Upper lobe of right lung (tissue), 1 donor: ENCODE measurements around the gene KCTD15. TPM values are rescaled to one million over a fixed set of nuclear protein-coding genes. Genes with fewer than 3 reads are reported as not detected.

Source experiments
- ATAC-seq: fragments of 200-7000 bp; cut with Tn5 transposase; one replicate; pipeline ENCODE4 v1.9.1; 2020; ENCODE audit warnings: mild to moderate bottlenecking, moderate library complexity
- DNase-seq: peaks from one replicate; pipeline ENCODE4 v3.0.0-alpha.2; 2020
- H3K27ac ChIP-seq: fragments of 200-600 bp; one replicate; pipeline ENCODE4 v1.8.0; 2022
- H3K27me3 ChIP-seq: fragments of 200-600 bp; one replicate; pipeline ENCODE4 v1.8.0; 2022; ENCODE audit warnings: mild to moderate bottlenecking
- H3K36me3 ChIP-seq: fragments of 200-600 bp; one replicate; pipeline ENCODE4 v1.8.0; 2022
- H3K4me1 ChIP-seq: fragments of 200-600 bp; one replicate; pipeline ENCODE4 v1.8.0; 2022
- H3K4me3 ChIP-seq: fragments of 200-600 bp; one replicate; pipeline ENCODE4 v1.8.0; 2022; ENCODE audit warnings: mild to moderate bottlenecking
- H3K9me3 ChIP-seq: fragments of 200-600 bp; one replicate; pipeline ENCODE4 v1.8.0; 2022
- intact Hi-C: fragments of 100-400 bp; cut with DNase I; formaldehyde crosslinking; loops from one replicate; pipeline ENCODE4 v1.11.0; 2022
- total RNA-seq: library from RNA; stranded (reverse); fragmentation: NEBNext Ultra II Directional; extraction: Animal tissue kit (Norgen Biotek cat#: 25700); gene quantifications from one replicate; pipeline ENCODE4 v1.2.1, GENCODE V29; 2021
- TF ChIP-seq, protein P1 (sequence below): fragments of 200-600 bp; IDR thresholded peaks from one replicate; pipeline ENCODE4 v1.8.0; 2022; ENCODE audit warnings: antibody characterized with exemption
- donor health status: DM: no; HTN: yes; CAD: no; lungs with severe emphysema.

KCTD15 gene
- total RNA-seq, 1 donor from 2014 or later, result 48.7 TPM

DNA sequence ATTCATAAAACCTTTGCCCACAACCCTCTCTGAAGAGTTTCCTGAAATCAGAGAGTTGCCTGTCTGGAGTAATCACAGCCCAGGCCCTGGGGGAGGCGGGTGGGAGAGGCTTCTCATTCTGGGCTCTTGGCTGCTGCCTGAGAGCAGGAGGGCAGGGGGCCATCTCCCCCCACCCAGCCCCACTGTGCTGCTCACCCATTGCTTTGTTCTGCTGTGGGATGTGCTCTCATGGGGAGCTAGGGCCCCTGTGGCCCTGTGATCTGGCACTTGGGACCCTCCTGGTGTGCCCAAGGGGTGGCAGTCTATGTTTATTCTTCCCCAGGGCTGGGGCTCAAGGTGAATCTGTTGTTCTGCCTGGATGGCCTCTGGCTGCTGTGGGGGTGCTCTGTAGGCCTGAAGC lies 6.1 kb downstream of the KCTD15 start:
- H3K9me3 ChIP-seq, result no peaks in the 10 kb centered on the region
- H3K4me3 ChIP-seq, result no peak overlapping the region
- intact Hi-C loops, result no loop called here
- ATAC-seq (no peak), DNase-seq (no peak)
- H3K27ac ChIP-seq, result no peak overlapping the region
- no peaks in the 10 kb centered on the region for H3K27me3 ChIP-seq
- peaks cover 28% of the 10 kb centered on the region for H3K36me3 ChIP-seq
- TF ChIP-seq, protein P1, sequence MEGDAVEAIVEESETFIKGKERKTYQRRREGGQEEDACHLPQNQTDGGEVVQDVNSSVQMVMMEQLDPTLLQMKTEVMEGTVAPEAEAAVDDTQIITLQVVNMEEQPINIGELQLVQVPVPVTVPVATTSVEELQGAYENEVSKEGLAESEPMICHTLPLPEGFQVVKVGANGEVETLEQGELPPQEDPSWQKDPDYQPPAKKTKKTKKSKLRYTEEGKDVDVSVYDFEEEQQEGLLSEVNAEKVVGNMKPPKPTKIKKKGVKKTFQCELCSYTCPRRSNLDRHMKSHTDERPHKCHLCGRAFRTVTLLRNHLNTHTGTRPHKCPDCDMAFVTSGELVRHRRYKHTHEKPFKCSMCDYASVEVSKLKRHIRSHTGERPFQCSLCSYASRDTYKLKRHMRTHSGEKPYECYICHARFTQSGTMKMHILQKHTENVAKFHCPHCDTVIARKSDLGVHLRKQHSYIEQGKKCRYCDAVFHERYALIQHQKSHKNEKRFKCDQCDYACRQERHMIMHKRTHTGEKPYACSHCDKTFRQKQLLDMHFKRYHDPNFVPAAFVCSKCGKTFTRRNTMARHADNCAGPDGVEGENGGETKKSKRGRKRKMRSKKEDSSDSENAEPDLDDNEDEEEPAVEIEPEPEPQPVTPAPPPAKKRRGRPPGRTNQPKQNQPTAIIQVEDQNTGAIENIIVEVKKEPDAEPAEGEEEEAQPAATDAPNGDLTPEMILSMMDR, result no peak
- H3K4me1 ChIP-seq, result no peaks in the 10 kb centered on the region

DNA sequence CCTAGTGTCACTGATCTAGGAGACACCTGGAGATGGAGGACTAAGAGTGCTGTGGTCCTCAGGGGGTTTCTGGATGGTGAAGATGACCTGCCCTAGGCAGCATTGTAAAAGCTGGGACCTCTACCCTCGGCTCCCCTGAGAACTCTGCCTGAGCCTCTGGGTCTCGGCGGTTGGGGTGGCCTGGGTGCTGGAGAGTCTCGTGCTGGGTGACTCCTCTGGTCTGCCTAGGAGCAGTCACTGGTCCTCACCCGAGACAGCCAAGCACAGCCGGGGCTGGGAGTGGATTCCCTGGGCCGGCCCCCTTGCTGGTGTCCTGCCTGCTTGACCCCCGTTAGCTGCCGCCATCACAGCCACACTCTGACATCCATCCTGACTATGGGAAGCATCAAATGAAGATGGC lies 6.7 kb downstream of the KCTD15 start:
- DNase-seq (no peak), ATAC-seq (no peak)
- Histone ChIP-seq H3K27me3 (no peaks in the 10 kb centered on the region), H3K36me3 (peaks cover 33% of the 10 kb centered on the region), H3K4me3 (no peak overlapping the region), H3K4me1 (no peaks in the 10 kb centered on the region), H3K27ac (no peak overlapping the region), H3K9me3 (no peaks in the 10 kb centered on the region)
- intact Hi-C loops, result no loop called here
- TF ChIP-seq, protein P1, result no peak

DNA sequence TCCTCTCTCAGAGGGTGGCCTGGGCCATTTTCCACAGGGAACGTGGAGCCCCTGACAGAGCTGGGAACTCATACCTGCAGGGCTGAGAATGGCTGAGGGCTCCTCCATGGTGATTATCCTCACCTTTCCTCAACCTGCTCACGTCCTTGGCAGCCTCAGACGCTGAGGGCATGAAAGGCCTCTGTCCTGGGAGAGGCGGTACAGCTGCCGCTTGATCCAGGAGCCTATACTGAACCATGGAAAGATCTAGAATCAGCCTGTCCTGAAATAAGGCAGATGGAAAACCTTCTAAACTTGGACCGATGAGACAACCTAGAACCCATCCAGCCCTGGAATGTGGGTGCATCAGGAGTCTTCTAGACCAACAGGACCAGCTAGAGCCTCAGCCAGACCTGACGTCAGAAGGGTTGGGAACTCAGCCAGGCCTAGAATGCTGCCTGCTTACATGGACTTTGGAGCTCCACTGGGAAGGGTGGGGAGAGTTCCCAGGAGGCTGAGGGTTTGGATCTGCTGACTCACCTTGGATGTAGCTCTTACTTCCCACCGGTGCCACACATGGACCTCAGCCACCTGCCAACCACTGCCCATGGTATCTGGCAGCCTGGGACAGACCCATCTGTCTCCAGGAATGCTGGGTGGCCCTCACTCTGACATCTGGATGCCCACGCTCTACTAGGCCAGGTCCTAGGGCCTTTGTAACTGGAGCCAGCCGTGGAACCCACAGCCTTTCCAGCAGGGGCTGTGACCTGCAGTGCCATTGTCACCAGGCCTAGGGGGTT lies 7.5 kb downstream of the KCTD15 start:
- H3K36me3 ChIP-seq, result peaks cover 33% of the 10 kb centered on the region
- TF ChIP-seq, protein P1, result no peak
- ATAC-seq (no peak), DNase-seq (no peak)
- no peak overlapping the region for H3K4me3 ChIP-seq
- no peaks in the 10 kb centered on the region for H3K27me3 ChIP-seq
- H3K27ac ChIP-seq, result no peak overlapping the region
- no peaks in the 10 kb centered on the region for H3K4me1 ChIP-seq
- no peaks in the 10 kb centered on the region for H3K9me3 ChIP-seq
- intact Hi-C loops, result no loop called here

DNA sequence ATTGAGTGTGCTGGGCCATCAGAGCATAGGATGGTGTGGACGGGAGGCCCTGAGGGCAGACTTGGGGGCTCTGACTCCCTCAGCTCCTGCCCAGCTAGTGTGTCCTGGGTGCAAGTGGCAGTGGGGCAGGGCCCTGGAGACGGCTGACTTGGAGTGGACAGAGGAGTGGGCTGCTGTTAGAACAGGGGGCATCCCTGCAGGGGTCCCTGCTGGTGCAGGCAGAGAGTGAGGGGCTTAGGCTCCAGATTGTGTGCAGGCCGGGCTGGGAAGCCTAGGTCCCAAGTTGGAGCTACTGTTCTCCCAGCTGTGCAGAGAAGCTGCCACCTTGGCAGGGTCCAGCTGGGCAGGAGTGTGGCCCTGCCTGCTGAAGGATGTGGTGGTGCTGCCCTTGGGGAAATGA lies 8.6 kb downstream of the KCTD15 start:
- intact Hi-C loops, result no loop called here
- no peaks in the 10 kb centered on the region for H3K27me3 ChIP-seq
- H3K36me3 ChIP-seq, result peaks cover 33% of the 10 kb centered on the region
- ATAC-seq, result no peak
- no peak overlapping the region for H3K4me3 ChIP-seq
- no peaks in the 10 kb centered on the region for H3K4me1 ChIP-seq
- no peak for DNase-seq
- TF ChIP-seq, protein P1, result no peak
- no peaks in the 10 kb centered on the region for H3K9me3 ChIP-seq
- no peak overlapping the region for H3K27ac ChIP-seq

DNA sequence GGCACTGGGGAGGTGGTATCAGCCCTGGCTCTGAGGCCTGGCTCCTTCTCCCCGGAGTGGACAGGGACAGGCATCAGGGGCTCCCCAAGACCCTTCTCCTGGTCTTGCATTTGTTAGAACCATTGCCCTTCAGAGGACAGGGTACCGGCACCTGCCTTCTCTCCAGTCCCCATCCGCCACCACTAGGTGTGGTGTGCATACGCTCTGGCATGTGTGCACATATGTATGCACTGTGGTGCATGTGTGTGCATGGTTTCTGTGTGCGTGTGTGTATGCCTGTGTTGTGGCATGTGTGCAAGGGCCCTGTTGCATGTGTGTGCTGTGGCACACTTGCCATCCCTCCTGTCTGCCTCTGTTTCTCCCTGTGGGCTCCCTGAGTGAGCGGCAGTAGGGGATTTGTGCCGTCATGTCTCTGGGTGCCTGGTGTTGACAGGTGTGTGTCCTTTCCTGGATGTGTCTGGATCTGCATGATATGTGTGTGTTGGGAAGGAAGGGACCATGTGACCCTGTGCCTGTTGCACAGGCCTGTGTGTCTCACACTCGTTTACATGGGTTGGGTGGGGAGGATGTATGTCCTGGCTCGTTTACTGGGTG lies 9.3 kb downstream of the KCTD15 start:
- Histone ChIP-seq H3K36me3 (peaks cover 32% of the 10 kb centered on the region), H3K9me3 (no peaks in the 10 kb centered on the region), H3K4me3 (no peak overlapping the region), H3K27ac (no peak overlapping the region), H3K4me1 (no peaks in the 10 kb centered on the region), H3K27me3 (no peaks in the 10 kb centered on the region)
- intact Hi-C loops, result no loop called here
- TF ChIP-seq, protein P1, result no peak
- no peak for DNase-seq
- ATAC-seq, result no peak
